Measurements from ENCODE around the gene SFI1.

The SFI1 gene

DNA sequence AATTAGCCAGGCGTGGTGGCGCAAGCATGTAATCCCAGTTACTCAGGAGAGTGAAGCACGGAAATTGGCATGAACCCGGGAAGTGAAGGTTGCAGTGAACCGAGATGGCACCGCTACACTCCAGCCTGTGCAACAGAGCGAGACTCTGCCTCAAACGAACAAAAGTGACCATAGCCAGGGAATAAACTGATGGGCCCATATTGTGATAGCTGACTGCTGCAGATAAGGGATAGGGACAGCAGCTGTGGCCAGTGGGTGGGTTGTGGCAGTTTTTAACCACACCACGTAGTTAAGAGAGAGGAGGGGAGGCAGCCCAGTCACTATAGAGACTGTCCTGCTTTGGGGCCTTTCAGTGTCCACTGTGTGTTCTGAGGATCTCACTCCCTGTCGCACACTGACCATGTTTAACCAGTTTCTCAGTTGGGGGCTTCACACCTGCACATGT lies 106.8 kb downstream of the SFI1 start:
- DNase-seq = no peak

DNA sequence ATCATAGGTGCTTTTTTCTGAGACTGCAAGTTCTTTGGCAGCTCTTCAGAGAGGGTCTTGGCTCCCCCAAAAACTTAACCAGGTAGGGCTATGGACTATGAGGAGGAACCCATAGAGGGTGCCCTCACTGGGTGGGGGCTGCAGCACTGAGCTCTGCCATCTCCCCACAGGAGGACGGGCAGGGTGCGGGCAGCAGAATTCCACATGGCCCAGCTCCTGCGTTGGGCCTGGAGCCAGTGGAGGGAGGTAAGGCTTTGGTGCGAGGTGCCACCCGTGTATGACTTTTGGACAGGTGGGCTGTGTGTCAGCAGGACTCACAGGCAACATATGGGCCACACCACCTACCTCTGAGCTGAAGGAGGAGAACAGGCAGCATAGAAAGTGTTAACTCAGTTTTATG lies 107.2 kb downstream of the SFI1 start:
- no peak for DNase-seq

DNA sequence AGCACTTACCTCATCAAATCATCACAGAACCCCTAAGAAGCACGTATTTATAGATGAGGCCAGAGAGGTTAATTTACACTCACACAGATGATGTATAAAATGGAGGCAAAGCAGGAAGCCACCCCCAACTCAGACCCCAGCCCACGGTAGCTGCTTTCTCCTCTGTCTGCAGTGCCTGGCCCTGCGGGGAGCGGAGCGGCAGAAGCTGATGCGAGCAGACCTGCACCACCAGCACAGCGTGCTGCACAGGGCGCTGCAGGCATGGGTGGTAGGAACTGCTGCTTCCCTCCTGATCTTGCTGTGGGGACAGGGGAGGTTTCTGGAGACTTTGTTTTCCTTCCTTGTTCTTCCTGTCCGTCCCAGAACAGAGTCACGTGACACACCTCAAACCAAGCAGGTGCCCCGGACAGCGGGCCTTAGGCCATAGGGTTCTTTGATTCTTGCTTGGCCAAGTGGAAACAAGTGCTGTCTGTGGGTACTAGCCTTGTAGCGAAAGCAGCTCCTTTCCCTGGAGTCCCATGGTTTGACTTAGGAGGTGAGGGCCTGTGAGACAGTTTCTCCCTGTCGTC lies 107.9 kb downstream of the SFI1 start:
- no peak for DNase-seq

GRCh38 chr22:31604746-31605705 lies 108.7 kb downstream of the SFI1 start:
- DNase-seq = no peak

- no peak for DNase-seq
Measured at GRCh38 chr22:31605851-31606585, 109.7 kb downstream of the SFI1 start.

DNA sequence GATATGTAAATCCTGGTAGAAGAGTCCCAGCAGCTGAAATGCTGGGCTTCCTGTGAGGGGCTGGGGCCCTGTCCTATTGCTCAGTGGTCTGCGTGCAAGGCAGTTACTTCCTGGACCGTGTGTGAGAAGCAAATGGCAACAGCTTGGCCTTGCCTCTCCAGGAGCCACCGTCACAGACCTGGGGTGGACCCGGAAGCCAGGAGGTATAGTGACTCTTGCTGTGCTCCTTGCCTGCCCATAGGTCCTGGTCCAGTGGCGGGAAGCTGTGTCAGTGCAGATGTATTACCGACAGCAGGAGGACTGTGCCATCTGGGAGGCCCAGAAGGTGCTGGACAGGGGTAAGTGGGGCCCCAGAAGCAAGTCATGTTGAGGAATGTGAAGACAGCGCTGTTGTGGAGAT lies 111.4 kb downstream of the SFI1 start:
- DNase-seq = no peak

- no peak for DNase-seq
Measured at GRCh38 chr22:31609716-31610115, 113.4 kb downstream of the SFI1 start.

- no peak for DNase-seq
Measured at GRCh38 chr22:31610611-31611010, 114.3 kb downstream of the SFI1 start.

DNA sequence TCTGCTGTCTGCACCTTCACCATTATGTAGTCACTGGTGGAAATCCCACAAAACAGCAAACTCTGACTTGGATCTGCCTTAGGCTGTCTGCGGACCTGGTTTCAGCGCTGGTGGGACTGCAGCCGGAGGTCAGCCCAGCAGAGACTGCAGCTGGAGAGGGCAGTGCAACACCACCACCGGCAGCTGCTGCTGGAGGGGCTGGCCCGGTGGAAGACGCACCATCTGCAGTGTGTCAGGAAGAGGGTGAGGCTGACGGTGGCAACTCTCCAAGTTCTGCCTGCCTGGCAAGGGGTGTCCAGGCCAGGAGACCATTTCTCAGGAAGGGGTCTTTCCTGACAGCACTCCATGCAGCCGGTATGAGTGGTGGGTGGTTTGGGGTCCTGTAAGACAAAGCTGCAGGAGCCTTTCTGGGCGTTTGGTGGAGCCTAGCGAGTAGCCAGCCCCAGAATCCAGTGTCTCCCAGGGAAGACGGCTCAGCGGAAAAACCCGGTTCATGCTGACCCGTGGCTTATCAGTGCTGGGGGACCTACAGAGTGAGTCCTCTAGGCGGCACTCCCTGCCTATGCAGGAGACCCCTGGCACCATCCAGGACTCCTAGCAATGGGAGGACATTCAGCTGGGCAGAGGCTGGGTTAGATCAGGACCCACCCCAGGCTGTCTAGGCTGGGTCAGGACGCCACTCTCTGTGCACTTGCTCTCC lies 114.9 kb downstream of the SFI1 start:
- no peak for DNase-seq

DNA sequence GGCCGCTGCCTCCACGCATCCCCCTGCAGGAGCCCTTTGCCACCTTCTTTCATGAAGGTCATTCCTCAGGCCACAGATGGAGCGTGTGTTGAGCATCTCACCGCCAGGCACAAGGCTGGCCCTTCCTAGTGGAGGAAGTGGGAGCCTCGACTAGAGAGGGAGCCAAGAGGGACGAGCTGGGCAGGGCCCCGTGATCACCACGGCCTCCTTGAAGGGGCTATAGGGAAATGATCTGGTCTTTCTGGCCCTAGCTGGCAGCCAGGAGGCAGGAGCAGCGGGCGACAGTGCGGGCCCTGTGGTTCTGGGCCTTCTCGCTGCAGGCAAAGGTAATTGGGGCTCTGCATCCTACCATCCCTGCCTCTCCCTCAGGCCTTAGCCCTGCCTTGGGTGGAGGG lies 116.6 kb downstream of the SFI1 start:
- no peak for DNase-seq

DNA sequence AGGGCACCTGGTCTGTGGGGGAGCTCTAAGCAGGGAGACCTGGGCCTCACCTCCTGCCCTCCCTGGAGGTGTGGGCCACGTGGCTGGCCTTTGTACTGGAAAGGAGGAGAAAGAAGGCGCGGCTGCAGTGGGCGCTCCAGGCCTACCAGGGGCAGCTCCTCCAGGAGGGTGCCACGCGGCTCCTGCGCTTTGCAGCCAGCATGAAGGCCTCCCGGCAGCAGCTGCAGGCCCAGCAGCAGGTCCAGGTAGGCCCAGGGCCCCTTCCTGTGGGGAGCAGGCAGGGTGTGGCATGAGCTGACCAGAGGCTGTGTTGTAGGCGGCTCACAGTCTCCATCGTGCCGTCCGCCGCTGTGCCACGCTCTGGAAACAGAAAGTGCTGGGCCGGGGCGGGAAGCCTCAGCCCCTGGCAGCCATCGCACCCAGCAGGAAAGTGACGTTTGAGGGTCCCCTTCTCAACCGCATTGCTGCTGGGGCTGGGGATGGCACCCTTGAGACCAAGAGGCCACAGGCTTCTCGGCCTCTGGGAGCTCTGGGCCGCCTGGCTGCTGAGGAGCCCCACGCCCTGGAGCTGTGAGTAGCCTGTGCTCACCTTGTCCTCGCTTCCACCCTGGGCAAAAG lies 117.1 kb downstream of the SFI1 start:
- DNase-seq = no peak

DNA sequence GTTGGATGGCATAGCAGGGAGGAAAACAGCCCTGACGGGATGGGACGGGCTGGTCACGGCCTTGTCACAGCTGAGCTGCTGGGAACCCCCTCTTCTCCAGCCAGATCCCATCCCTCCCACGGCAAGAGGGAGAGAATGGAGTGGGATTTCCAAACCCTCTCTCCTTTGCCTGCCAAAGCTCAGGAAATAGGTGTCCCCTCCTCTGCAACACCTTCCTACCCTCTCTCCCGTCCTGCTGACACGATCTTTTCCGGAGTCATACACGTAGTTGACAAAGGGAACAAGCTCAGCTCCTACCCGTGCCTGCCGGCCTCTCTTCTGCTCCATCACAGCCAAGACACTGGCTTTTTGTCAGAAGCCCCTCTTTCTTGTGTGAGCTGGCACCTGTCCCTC lies 117.6 kb downstream of the SFI1 start:
- DNase-seq = no peak

DNA sequence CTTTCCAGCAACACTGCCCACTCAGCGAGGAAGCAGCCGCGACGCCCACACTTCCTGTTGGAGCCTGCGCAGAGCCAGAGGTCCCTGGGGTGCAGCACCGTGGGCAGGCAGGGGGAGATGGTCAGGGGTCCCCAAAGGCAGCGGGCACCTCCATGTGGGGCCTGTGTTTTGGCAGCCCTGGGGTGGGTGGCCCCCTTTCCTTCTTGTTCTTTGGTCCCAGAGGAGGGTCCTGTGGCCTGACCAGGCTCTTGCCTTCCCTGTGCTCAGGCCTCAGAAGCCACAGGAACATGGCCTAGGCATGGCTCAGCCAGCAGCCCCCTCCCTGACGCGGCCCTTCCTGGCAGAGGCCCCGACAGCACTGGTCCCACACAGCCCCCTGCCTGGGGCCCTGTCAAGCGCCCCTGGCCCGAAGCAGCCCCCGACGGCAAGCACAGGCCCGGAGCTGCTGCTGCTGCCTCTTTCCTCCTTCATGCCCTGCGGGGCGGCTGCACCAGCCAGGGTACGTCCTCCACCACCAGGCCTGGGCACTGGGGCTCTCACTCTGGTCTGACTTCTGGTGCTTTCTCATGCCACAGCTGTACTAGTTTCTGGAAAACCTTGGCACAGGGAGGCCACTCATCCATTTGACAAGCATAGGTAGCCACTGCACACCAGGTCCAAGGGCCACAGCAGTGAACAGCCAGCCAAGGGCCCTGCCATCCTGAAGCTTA lies 118.6 kb downstream of the SFI1 start:
- no peak for DNase-seq

DNA sequence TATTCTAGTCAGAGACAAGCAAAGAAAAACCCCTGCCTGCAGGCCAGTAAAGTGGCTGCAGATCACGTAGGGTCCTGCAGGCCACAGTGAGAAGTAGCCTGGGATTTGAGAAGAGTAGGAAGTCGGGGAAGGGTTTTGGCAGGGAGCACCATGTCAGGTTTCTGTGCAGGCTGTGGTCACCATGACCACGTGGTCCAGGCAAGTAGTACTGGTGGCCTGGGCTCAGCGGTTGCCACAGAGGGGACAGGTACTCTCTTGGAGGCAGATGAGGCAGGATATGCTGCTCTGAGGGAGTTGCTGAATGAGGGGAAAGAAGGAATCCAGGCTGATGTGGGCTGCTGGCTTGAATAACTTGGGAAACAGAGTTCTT lies 119.1 kb downstream of the SFI1 start:
- DNase-seq = no peak

GRCh38 chr22:31615940-31616314 lies 119.6 kb downstream of the SFI1 start:
- no peak for DNase-seq

- no peak for DNase-seq
Measured at GRCh38 chr22:31616315-31616980, 120.1 kb downstream of the SFI1 start.

DNA sequence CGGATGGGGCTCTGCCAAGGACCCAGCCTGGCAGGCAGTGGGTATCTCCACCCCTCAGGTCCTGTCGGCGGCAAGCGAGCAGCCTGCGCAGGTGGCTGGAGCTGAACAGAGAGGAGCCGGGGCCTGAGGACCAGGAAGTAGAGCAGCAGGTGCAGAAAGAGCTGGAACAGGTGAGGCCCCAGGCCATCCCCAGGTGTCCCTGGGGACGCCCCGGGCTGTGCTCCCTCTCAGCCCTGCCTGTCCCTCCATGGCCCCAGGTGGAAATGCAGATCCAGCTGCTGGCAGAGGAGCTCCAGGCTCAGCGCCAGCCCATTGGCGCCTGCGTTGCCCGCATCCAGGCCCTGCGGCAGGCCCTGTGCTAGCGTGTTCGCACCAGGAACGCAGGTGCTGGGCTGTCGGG lies 121.7 kb downstream of the SFI1 start:
- no peak for DNase-seq

- DNase-seq = no peak
Measured at GRCh38 chr22:31618471-31619176, 122.3 kb downstream of the SFI1 start.

DNA sequence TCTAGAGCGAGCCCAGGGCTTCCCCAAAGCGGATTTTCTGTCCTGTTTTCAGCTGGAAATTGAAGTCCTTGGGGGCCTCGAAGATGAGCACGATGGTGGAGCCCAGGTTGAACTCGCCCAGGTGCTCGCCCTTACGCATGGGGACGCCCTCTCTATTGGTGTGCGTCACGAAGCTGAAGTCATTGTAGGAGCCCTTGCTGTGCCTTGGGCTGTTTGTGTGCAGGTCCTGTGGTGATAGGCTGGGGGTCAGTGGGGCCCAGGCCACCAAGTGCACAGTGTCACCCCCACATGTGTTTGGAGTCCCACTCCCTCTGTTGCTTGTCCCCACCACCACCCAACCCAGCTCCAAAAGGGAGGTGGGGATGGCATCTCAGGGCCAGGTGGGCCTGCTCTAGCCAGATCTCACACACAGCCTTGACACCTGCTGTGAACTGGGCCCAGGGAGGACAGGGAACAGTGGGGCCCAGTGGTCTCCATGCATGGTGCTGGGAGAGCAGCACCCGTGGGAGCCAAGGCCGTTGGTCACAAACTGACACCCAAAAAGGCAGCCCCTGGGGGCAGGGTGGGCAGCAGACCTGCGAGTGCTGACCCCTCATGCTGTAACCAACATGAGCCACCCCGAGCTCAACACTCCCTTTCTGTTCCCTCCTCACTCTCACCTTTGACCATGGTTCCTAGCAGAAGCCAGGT lies 123.4 kb downstream of the SFI1 start:
- DNase-seq = no peak

Measured in CD4-positive, alpha-beta T cell treated with Interleukin-4 for 1 hour (primary cell).